ENCODE measurements around the gene GFY.
A peak's percentile ranks its signal among the peaks of the same experiment; 100 is the strongest.

The GFY gene

GRCh38 chr19:49437231-49437630 is 12.0 kb downstream of the GFY start (continued):
- TF ChIP-seq ZNF518A (tag by site-specific recombination; conservative IDR thresholded peaks at IDR 0.05; ENCODE audit: low read depth) (no peak), ZNF621 (tag by site-specific recombination; IDR thresholded peaks at IDR 0.05) (no peak), OSR2 (tag by site-specific recombination; IDR thresholded peaks at IDR 0.05) (no peak), ZNF549 (tag by site-specific recombination; IDR thresholded peaks at IDR 0.05) (no peak), KLF7 (tag by site-specific recombination; IDR thresholded peaks at IDR 0.05; ENCODE audit: borderline replicate concordance) (no peak)

- Histone ChIP-seq H3K36me3 (ENCODE audit: control insufficient read depth in 2 of 2, insufficient read depth in 1 of 2, low read length in 2 of 2) (no peaks in the 10 kb centered on the region), H3K4me3 (ENCODE audit: low read depth, low read length) (no peak overlapping the region), H3K4me1 (ENCODE audit: control insufficient read depth, insufficient read depth, low read length) (peaks cover 7% of the 10 kb centered on the region), H3K9me3 (ENCODE audit: control insufficient read depth, insufficient read depth, low read depth, low read length) (no peaks in the 10 kb centered on the region), H3K27ac (ENCODE audit: extremely low read depth, low read depth, low read length) (no peak overlapping the region)
- no peak for TF ChIP-seq HOXA7 (CRISPR knock-in tag; IDR thresholded peaks at IDR 0.05; ENCODE audit: borderline replicate concordance)
- TF ChIP-seq ZNF341 (tag by site-specific recombination; IDR thresholded peaks at IDR 0.05; ENCODE audit: low read depth): peak; percentile 99
- TF ChIP-seq ZNF549 (tag by site-specific recombination; IDR thresholded peaks at IDR 0.05): no peak
- no peak for TF ChIP-seq ZBTB17 (tag by site-specific recombination; IDR thresholded peaks at IDR 0.05)
- TF ChIP-seq ZNF398 (tag by site-specific recombination; IDR thresholded peaks at IDR 0.05): peak; percentile 60
- 0 out of 2 replicates have a peak, but pooled peaks have one; percentile 15 for TF ChIP-seq PRDM10 (tag by site-specific recombination; IDR thresholded peaks at IDR 0.05)
- no peak for TF ChIP-seq ZNF629 (tag by site-specific recombination; IDR thresholded peaks at IDR 0.05)
- peak; percentile 23; the same call in 1 of the 2 replicates for TF ChIP-seq SP2 (tag by site-specific recombination; IDR thresholded peaks at IDR 0.05)
- TF ChIP-seq ZNF112 (tag by site-specific recombination; IDR thresholded peaks at IDR 0.05): no peak
- no peak for TF ChIP-seq YY2 (tag by site-specific recombination; IDR thresholded peaks at IDR 0.05)
- peak; percentile 32 for TF ChIP-seq ZNF366 (tag by site-specific recombination; conservative IDR thresholded peaks at IDR 0.05)
- TF ChIP-seq SCRT1 (tag by site-specific recombination; IDR thresholded peaks at IDR 0.05; ENCODE audit: borderline replicate concordance): no peak
- POLR2A ChIA-PET: no interaction called here
- CTCF ChIA-PET: no interaction called here
Observed at GRCh38 chr19:49438261-49438660, 13.1 kb downstream of the GFY start.
